GM21619 (cell line): ENCODE measurements around the gene COMMD1.
"Not testable (repeated sequence)": the region's sequence is repeated elsewhere in the genome, so short reads cannot be mapped to it uniquely, and the experiment has no call there.

ENCODE experiments used
- ATAC-seq: cut with Tn5 transposase; IDR thresholded peaks from one replicate; pipeline ENCODE4 v1.9.1; 2021; ENCODE audit not compliant: unreplicated experiment

The COMMD1 gene

GRCh38 chr2:62133320-62133823, 227.9 kb downstream of the COMMD1 start:
- no peak for ATAC-seq

- ATAC-seq: no peak
These were observed 231.7 kb downstream of the COMMD1 start for GRCh38 chr2:62136956-62137830.

GRCh38 chr2:62140426-62141141, 235.1 kb downstream of the COMMD1 start:
- ATAC-seq: peak; percentile 52

GRCh38 chr2:62141142-62141740, 235.8 kb downstream of the COMMD1 start:
- ATAC-seq: no peak

- peak; percentile 37 for ATAC-seq
These were observed 236.6 kb downstream of the COMMD1 start for GRCh38 chr2:62142054-62142453.

- ATAC-seq: no peak
These were observed 238.2 kb downstream of the COMMD1 start for GRCh38 chr2:62143696-62144095.

GRCh38 chr2:62144689-62145477, 239.4 kb downstream of the COMMD1 start:
- no peak for ATAC-seq

- ATAC-seq: peak; percentile 43
These were observed 240.1 kb downstream of the COMMD1 start for GRCh38 chr2:62145478-62146100.

- ATAC-seq: not testable (repeated sequence)
These were observed 241.3 kb downstream of the COMMD1 start for GRCh38 chr2:62146790-62147189.

- no peak for ATAC-seq
These were observed 242.3 kb downstream of the COMMD1 start for GRCh38 chr2:62147610-62148301.

- no peak for ATAC-seq
These were observed 244.2 kb downstream of the COMMD1 start for GRCh38 chr2:62149708-62150107.

GRCh38 chr2:62150597-62151305, 245.3 kb downstream of the COMMD1 start:
- ATAC-seq: no peak

GRCh38 chr2:62151306-62151638, 245.8 kb downstream of the COMMD1 start:
- ATAC-seq: no peak

- ATAC-seq: no peak
These were observed 246.5 kb downstream of the COMMD1 start for GRCh38 chr2:62152000-62152399.

GRCh38 chr2:62156861-62157496, 251.5 kb downstream of the COMMD1 start:
- no peak for ATAC-seq

- no peak for ATAC-seq
These were observed 253.1 kb downstream of the COMMD1 start for GRCh38 chr2:62158444-62159121.

- ATAC-seq: not testable (repeated sequence)
These were observed 255.2 kb downstream of the COMMD1 start for GRCh38 chr2:62160691-62161090.
